ENCODE data around the gene HPN. TPM values are rescaled to one million over a fixed set of nuclear protein-coding genes. Genes with fewer than 3 reads are reported as not detected.
"Not testable (repeated sequence)": the region's sequence is repeated elsewhere in the genome, so short reads cannot be mapped to it uniquely, and the experiment has no call there.

The HPN gene
- total RNA-seq, 1 experiment from 2014 or later: not detected

GRCh38 chr19:35027009-35027408, 14.5 kb upstream of the HPN start:
- DNase-seq (ENCODE audit: low read depth): no peak

GRCh38 chr19:35027851-35028599, 13.5 kb upstream of the HPN start:
- DNase-seq (ENCODE audit: low read depth): peak; percentile 56

- DNase-seq (ENCODE audit: low read depth): not testable (repeated sequence)
Measured at GRCh38 chr19:35028600-35028885, 13.0 kb upstream of the HPN start.

DNA sequence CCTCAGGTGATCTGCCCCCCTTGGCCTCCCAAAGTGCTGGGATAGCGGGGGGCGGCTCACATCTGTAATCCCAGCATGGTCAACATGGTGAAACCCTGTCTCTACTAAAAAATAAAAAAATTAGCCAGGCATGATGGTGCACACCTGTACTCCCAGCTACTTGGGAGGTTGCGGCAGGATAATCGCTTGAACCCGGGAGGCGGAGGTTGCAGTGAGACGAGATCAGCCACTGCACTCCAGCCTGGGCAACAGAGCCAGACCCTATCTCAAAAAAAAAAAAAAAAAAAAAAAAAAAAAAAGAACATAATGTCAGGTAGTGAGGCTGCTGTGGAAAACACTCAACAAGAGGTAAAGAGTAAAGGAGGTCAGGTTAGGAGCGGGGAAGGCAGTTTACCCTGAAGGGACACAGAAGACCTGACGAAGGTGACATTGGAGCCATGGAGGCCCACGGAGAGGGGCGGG, 12.2 kb upstream of the HPN start:
- DNase-seq (ENCODE audit: low read depth): not testable (repeated sequence)

DNA sequence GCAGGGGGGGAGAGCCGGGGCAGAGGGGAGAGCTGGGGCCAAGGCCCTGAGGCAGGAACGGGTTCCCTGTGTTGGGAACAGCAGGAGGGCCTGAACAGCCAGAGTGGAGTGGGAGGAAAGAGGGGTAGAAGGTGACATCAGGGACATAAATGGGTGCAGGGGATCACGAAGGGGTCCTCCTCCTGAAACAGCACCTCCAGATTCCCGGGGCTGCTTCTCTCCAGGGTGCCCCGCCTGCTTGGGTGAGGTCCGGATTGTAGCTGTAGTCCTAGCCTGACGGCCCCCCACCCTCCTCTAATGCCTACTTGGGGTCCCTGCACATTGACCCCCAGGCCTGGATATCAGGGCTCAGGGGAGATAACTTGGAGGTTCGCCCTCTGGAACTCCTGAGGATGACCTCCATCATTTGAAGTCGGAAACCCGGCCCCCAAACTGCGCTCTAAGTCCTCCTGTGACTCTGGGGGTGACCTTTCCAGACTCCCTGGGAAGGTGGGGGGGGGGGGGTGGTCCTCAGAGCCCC, 11.7 kb upstream of the HPN start:
- no peak for DNase-seq (ENCODE audit: low read depth)

DNA sequence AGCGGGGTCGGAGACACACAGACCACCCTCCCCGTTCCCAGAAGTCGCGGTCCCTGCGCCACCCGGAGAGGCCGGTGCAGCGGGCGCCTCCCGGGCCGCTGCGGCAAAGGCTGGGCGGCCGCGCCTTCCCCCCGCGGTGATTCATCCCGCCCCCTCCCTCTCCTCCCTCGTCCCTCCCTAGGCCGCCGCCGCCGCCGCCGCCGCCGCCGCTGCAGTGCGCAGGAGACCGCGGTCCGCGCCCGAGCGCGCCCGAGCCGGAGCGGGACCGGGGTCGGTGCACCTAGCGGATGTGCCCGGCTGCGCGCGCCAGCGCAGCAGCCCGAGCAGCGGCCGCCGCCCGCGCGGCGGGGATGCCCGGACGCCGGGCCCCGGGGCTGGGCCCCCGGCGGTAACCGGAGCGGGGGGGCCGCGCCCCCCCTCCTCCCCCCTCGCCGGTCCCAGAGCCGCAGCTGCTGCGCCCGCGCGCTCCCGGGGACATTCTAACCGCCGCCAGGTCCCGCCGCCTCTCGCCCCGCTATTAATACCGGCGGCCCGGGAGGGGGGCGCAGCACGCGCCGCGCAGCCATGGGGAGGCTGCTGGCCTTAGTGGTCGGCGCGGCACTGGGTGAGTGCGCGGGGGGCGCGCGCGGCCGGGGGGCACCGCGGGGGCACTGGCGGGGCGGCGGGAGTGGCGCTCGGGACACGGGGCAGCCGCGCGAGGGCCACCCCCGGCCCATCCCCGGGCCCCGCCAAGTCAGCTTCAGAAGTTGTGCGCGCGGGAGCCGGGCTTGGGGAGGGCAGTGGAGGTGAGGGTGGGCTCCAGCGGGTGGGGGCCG, 11.1 kb upstream of the HPN start, which contains the start of gene SCN1B:
TSS of gene SCN1B (plus strand) at position 214 of the 815 bp plus-strand sequence. CDS start at position 565, 351 bp downstream.
- DNase-seq (ENCODE audit: low read depth): peak; percentile 35

- DNase-seq (ENCODE audit: low read depth): no peak
Measured at GRCh38 chr19:35031072-35031881, 10.2 kb upstream of the HPN start.

DNA sequence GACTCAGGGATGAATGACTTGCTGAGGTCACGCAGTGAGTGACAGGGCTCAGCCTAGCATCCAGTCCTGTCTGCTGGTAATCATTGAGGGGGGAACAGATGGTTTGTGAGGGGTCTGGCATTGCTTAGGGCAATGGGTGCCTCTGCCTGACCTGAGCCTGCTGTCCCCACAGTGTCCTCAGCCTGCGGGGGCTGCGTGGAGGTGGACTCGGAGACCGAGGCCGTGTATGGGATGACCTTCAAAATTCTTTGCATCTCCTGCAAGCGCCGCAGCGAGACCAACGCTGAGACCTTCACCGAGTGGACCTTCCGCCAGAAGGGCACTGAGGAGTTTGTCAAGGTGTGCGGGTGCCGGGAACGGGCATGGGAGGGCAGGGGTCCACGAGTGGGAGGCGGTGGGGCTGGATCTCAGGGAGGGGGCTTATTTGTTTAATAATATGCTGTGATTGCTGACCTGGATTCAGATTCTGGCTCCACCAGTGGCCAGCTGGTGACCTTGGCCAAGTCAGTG, 9.1 kb upstream of the HPN start:
- no peak for DNase-seq (ENCODE audit: low read depth)

- DNase-seq (ENCODE audit: low read depth): no peak
Measured at GRCh38 chr19:35033067-35034004, 8.2 kb upstream of the HPN start.

DNA sequence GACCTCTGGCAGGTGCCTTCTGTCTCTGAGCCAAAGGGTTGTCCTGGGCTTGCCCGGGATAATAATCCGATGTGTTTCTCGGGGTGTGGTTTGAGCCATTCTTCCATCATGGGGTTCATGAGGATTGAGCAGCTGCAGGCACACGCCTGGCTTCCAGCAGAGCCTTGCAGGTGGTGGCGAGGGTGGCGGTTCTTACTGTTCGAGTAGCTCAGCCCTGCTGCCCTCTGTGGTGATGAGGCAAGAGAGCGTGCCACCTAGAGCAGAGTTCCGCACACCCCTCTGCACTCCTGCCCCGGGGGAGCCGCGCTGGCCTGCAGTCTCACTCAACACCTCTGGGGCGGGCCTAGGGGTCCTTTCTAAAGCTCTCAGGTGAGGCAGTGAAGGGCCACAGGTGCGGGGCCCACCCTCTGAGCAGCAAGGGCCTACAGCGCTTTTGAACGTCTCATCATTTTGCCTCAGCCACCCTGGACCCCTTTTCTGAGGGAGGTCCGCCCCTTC, 7.5 kb upstream of the HPN start:
- no peak for DNase-seq (ENCODE audit: low read depth)

DNA sequence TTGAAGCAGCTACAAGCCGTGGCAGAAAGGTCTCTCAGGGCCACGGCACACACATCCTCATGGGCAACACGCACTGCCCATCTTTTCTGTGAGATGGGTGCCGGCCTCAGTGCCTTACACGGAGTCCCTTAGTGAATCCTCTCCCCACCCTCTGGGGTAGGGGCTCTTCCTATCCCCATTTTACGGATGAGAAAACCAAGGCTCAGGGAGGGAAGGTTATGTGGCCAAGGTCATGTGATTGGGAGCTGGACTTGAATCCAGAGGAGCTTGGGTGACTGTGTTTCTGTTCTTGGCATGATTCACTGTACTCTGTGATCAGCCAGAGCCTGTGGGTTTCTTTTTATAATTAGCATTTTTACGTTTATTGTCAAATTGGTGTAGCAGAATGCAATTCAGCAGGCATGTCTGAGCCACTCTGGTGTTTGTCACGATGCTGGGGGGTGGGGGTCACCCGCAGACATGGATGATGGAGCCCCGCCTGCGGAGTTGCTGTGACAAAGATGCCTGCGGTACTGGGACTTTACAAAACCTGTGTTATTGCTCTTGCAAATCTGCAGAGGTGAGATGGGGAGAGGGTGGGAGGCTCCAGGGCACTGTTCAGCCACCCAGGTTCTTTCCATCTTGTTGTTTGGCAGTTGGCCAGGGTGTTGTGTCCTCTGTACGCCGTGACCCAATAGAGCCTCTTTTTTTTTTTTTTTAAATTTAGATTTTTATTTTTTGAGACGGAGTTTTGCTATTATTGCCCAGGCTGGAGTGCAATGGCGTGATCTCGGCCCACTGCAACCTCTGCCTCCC, 6.7 kb upstream of the HPN start:
- no peak for DNase-seq (ENCODE audit: low read depth)

DNA sequence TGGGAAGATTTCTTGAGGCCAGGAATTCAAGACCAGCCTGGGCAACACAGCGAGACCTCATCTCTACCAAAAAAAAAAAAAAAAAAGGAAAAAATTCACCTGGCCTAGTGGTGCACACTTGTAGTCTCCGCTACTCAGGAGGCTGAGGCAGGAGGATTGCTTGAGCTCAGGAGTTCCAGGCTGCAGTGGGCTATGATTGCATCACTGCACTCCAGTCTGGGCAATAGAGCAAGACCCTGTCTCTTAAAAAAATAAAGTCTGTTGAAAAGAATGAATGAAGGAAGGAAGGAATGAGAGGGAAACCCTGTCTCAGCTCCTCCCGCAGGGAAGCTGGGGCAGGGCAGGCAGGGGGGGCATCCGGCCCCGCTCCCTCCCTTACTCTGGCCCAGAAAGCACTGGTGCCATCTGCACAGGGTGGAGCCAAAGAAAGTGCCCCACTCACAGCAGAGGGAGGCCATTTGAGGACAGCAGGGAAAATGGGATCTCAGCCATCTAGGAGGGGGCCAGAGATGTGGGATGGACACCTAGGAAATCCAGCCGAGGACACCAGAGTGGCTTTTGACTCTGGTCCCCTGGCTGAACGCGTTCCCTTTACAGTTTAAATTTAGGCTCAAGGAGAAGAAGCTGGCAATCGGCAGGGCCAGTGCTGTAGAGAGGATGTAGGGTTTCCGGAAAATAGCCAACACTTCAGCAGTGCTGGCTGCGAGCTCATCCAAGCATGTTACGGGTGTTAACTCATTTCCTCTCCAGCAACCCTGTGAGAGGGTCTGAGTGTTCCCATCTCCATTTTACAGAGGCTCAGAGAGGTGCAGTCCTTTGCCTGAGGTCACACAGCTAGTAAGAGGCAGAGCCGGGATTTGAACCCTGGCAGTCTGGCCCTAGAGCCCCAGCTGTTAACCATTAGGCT, 3.6 kb upstream of the HPN start:
- DNase-seq (ENCODE audit: low read depth): no peak

DNA sequence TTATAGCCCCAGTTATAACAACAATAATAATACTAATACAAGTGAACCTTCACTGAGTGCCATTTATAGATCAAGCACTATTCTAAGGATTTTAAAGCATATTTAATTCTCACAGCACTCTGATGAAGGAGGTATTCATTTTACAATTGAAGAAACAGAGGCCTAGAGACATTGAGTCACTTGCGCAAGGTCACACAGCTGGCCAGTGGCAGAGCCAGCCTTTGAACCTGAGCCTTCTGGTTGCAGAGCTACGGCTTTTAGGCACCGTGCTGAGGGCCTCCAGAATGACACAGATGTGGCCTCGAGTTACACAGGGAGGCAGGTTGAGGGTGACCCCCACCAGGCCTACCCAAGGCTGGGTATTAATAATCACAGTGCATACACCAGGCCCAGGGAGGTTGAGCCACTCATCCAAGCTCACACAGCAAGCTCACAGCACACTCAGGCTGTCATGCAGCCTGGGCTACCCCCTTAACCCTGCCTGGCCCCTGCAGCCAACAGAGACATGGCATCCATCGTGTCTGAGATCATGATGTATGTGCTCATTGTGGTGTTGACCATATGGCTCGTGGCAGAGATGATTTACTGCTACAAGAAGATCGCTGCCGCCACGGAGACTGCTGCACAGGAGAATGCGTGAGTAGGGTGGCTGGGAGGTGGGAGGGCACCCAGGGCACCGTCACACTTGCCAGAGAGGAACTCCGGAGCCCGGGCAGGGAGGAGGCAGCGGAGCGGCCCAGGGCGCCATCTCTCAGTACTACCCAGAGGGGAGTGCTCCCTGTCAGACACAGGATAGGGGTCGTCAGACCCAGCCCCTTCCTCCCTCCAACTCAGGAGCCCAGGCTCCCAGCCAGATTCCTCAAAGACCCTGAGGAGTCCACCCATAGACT, 2.7 kb upstream of the HPN start:
- DNase-seq (ENCODE audit: low read depth): no peak

DNA sequence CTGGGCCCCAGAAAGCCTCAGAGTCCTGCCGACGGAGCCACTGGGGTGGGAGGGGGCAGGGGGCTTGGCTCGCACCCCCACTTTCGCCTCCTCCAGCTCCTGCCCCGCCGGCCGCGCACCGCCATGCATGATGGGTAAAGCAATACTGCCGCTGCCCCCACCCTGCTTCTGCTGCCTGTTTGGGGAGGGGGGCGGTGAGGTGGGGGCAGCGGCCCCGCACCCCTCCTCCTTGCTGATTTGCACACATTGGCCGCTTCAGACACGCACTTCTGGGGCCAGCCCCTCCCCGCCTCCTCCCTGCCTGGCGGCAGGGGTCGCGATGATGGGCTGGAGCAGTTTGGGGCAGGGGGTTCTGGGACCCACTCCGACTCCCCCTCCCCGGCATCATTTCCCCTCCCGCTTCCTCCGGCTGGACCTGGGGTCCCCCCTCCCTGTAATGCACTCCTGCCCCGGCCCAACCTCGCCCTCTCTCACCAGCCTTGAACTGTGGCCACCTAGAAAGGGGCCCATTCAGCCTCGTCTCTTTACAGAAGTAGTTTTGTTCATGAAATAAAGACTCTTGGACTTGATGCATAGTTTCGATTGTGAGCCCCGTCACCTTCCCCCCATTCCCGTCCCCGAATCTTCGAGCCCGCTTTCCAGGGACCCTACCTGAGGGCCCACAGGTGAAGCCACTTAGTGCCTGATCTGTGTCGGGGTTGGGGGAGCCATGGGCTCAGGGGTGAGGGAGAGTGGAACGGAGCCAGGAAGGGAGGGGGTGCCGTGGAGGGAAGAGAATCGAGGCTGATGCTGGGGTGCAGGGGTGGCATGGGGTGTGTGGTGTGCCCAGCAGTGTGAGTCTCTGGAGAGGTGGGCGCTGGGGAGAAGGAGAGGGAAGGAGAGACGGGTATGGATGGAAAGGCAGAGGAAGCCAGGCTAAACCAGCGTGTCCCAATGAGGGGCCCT, 1.4 kb upstream of the HPN start:
- DNase-seq (ENCODE audit: low read depth): no peak

GRCh38 chr19:35040826-35041547, 534 bp upstream of the HPN start:
- DNase-seq (ENCODE audit: low read depth): no peak

Measured in HT1080 (cell line).